ENCODE data around the gene TIAL1. TPM values are rescaled to one million over a fixed set of nuclear protein-coding genes. Genes with fewer than 3 reads are reported as not detected.

Gene TIAL1
- 100 to 1,000 TPM; 215 to 224 TPM for total RNA-seq
- polyA plus RNA-seq = 10 to 100 TPM in 1 of 3 donors, 1 to 10 TPM in 2; 9.3 to 12.9 (median 9.4) TPM
- 44.7 to 94.9 (median 57.8) reads per million in 6 experiments for total RNA-seq

- H3K27me3 Mint-ChIP-seq = no peaks in the 10 kb centered on the region
These were observed at the start of gene TIAL1 for GRCh38 chr10:119596537-119597404. Gene TIAL1 (minus strand): TSS chr10:119596964. CDS start chr10:119596465, 499 bp downstream.

GRCh38 chr10:119644994-119645393, 48.2 kb upstream of the TIAL1 start:
- peaks cover 9 to 23% (median 16%) of the 10 kb centered on the region in 4 donors for H3K4me1 Mint-ChIP-seq
- no peak for DNase-seq
- peaks cover 0 to 11% (median 0%) of the 10 kb centered on the region in 9 donors for H3K9me3 Mint-ChIP-seq
- ATAC-seq = no peak
- peaks cover 0 to 3% (median 0%) of the 10 kb centered on the region in 3 donors for H3K36me3 Mint-ChIP-seq
- no peak overlapping the region for H3K4me3 Mint-ChIP-seq
- POLR2A ChIA-PET = no interaction called here
- no peak overlapping the region for H3K27ac Mint-ChIP-seq
- H3K27me3 Mint-ChIP-seq = no peaks in the 10 kb centered on the region

More at GRCh38 chr10:119596537-119597404, at the start of gene TIAL1:
- DNase-seq (peak; percentile 80 to 96 (median 90)), ATAC-seq (peak; percentile 85 to 86)
- H3K36me3 Mint-ChIP-seq = peaks cover 0 to 11% (median 6%) of the 10 kb centered on the region in 3 donors
- peaks cover 26 to 52% (median 51%) of the 10 kb centered on the region in 4 donors for H3K4me1 Mint-ChIP-seq
- peak within 1 kb of the TSS; percentile 91 to 100 (median 98) for H3K4me3 Mint-ChIP-seq
- no peaks in the 10 kb centered on the region for H3K9me3 Mint-ChIP-seq
- H3K27ac Mint-ChIP-seq = peak within 1 kb of the TSS; percentile 92 to 100 (median 98)
- POLR2A ChIA-PET = interaction anchor here (0.6 to 1.7 kb wide), 5 partner anchors 54 to 1256 kb away, joined by 3 to 5 read pairs (median 3); partner anchors contain the start of genes EIF3A and RGS10

- DNase-seq = no peak
- H3K4me1 Mint-ChIP-seq = peaks cover 9 to 20% (median 16%) of the 10 kb centered on the region in 4 donors
- H3K4me3 Mint-ChIP-seq = no peak overlapping the region
- ATAC-seq = no peak
- POLR2A ChIA-PET = no interaction called here
- H3K27ac Mint-ChIP-seq = no peak overlapping the region
- peaks cover 0 to 3% (median 0%) of the 10 kb centered on the region in 3 donors for H3K36me3 Mint-ChIP-seq
- H3K9me3 Mint-ChIP-seq = peaks cover 0 to 11% (median 0%) of the 10 kb centered on the region in 9 donors
- H3K27me3 Mint-ChIP-seq = no peaks in the 10 kb centered on the region
These were observed 47.5 kb upstream of the TIAL1 start for GRCh38 chr10:119644205-119644814.

- Mint-ChIP-seq H3K9me3 (peaks cover 0 to 11% (median 0%) of the 10 kb centered on the region in 9 donors), H3K36me3 (peaks cover 0 to 3% (median 0%) of the 10 kb centered on the region in 3 donors), H3K27me3 (no peaks in the 10 kb centered on the region), H3K4me1 (peaks cover 9 to 20% (median 16%) of the 10 kb centered on the region in 4 donors), H3K4me3 (peak overlapping the region in 1 of 10 donors; percentile 22), H3K27ac (peak overlapping the region in 1 of 10 donors; percentile 12)
- POLR2A ChIA-PET = no interaction called here
- no peak for ATAC-seq
- DNase-seq = no peak
These were observed 46.8 kb upstream of the TIAL1 start for GRCh38 chr10:119643306-119644204.

- Mint-ChIP-seq H3K27ac (peak overlapping the region in 6 of 10 donors; percentile 25 to 75 (median 42)), H3K9me3 (peaks cover 0 to 11% (median 0%) of the 10 kb centered on the region in 9 donors), H3K4me1 (peaks cover 9 to 20% (median 16%) of the 10 kb centered on the region in 4 donors), H3K4me3 (peak overlapping the region in 2 of 10 donors; percentile 23 to 49), H3K27me3 (no peaks in the 10 kb centered on the region), H3K36me3 (peaks cover 0 to 3% (median 0%) of the 10 kb centered on the region in 3 donors)
- ATAC-seq = peak; percentile 37 to 78
- POLR2A ChIA-PET = interaction anchor here (0.6 to 0.7 kb wide), 2 partner anchors 448 to 576 kb away, joined by 3 read pairs; no protein-coding TSS in a partner anchor
- DNase-seq = peak in 3 of 10 donors; percentile 27 to 36 (median 33)
These were observed 45.9 kb upstream of the TIAL1 start for GRCh38 chr10:119642556-119643111.

GRCh38 chr10:119640875-119641526, 44.2 kb upstream of the TIAL1 start:
- no peaks in the 10 kb centered on the region for H3K27me3 Mint-ChIP-seq
- peaks cover 7 to 20% (median 16%) of the 10 kb centered on the region in 4 donors for H3K4me1 Mint-ChIP-seq
- POLR2A ChIA-PET = interaction anchor here (0.7 kb wide), 1 partner anchor 174 kb away, joined by 5 read pairs; no protein-coding TSS in a partner anchor
- peaks cover 0 to 1% (median 0%) of the 10 kb centered on the region in 3 donors for H3K36me3 Mint-ChIP-seq
- peaks cover 0 to 9% (median 0%) of the 10 kb centered on the region in 9 donors for H3K9me3 Mint-ChIP-seq
- no peak for ATAC-seq
- H3K27ac Mint-ChIP-seq = peak overlapping the region in 1 of 10 donors; percentile 34
- DNase-seq = no peak
- H3K4me3 Mint-ChIP-seq = no peak overlapping the region

GRCh38 chr10:119640384-119640783, 43.6 kb upstream of the TIAL1 start:
- Mint-ChIP-seq H3K4me3 (no peak overlapping the region), H3K27ac (no peak overlapping the region), H3K4me1 (peaks cover 7 to 20% (median 16%) of the 10 kb centered on the region in 4 donors), H3K9me3 (peaks cover 0 to 5% (median 0%) of the 10 kb centered on the region in 9 donors), H3K27me3 (no peaks in the 10 kb centered on the region), H3K36me3 (no peaks in the 10 kb centered on the region)
- POLR2A ChIA-PET = interaction anchor here (0.7 kb wide), 1 partner anchor 173 kb away, joined by 5 read pairs; no protein-coding TSS in a partner anchor
- ATAC-seq (no peak), DNase-seq (no peak)

- POLR2A ChIA-PET = no interaction called here
- peaks cover 0 to 5% (median 0%) of the 10 kb centered on the region in 9 donors for H3K9me3 Mint-ChIP-seq
- no peaks in the 10 kb centered on the region for H3K27me3 Mint-ChIP-seq
- H3K4me1 Mint-ChIP-seq = peaks cover 7 to 20% (median 16%) of the 10 kb centered on the region in 4 donors
- no peak overlapping the region for H3K4me3 Mint-ChIP-seq
- no peak for ATAC-seq
- peak overlapping the region in 1 of 10 donors; percentile 37 for H3K27ac Mint-ChIP-seq
- no peak for DNase-seq
- H3K36me3 Mint-ChIP-seq = no peaks in the 10 kb centered on the region
These were observed 42.2 kb upstream of the TIAL1 start for GRCh38 chr10:119638982-119639381.

- Mint-ChIP-seq H3K4me1 (peaks cover 3 to 11% (median 5%) of the 10 kb centered on the region in 4 donors), H3K36me3 (no peaks in the 10 kb centered on the region), H3K4me3 (no peak overlapping the region), H3K9me3 (no peaks in the 10 kb centered on the region), H3K27me3 (no peaks in the 10 kb centered on the region), H3K27ac (no peak overlapping the region)
- ATAC-seq (no peak), DNase-seq (no peak)
- POLR2A ChIA-PET = no interaction called here
These were observed 40.9 kb upstream of the TIAL1 start for GRCh38 chr10:119637631-119638030.

GRCh38 chr10:119634219-119634544, 37.4 kb upstream of the TIAL1 start:
- Mint-ChIP-seq H3K4me3 (no peak overlapping the region), H3K36me3 (no peaks in the 10 kb centered on the region), H3K9me3 (no peaks in the 10 kb centered on the region), H3K4me1 (no peaks in the 10 kb centered on the region), H3K27ac (no peak overlapping the region), H3K27me3 (no peaks in the 10 kb centered on the region)
- POLR2A ChIA-PET = no interaction called here
- ATAC-seq = no peak
- DNase-seq = no peak

GRCh38 chr10:119633538-119634218, 36.9 kb upstream of the TIAL1 start:
- H3K4me1 Mint-ChIP-seq = no peaks in the 10 kb centered on the region
- ATAC-seq = no peak
- no peak overlapping the region for H3K27ac Mint-ChIP-seq
- H3K27me3 Mint-ChIP-seq = no peaks in the 10 kb centered on the region
- H3K4me3 Mint-ChIP-seq = no peak overlapping the region
- DNase-seq = no peak
- POLR2A ChIA-PET = no interaction called here
- H3K9me3 Mint-ChIP-seq = no peaks in the 10 kb centered on the region
- no peaks in the 10 kb centered on the region for H3K36me3 Mint-ChIP-seq

Measured in naive thymus-derived CD8-positive, alpha-beta T cell (primary cell).